Prostate gland (tissue), 2 donors: ENCODE results near the gene NCL. TPM values are rescaled to one million over a fixed set of nuclear protein-coding genes. Genes with fewer than 3 reads are reported as not detected.

Experiments used
- DNase-seq: peaks from one replicate; pipeline ENCODE4 v3.0.0-alpha.2; 2019; ENCODE audit warnings: low spot score
- H3K27ac ChIP-seq, 2 donors: fragments of 200-600 bp; sonication (generic); 2 replicates each; pipeline ENCODE4 v1.5.1; 2017 to 2019
- H3K27me3 ChIP-seq: fragments of 200-600 bp; sonication (generic); replicated peaks from 2 replicates; pipeline ENCODE4 v1.5.1; 2019; ENCODE audit not compliant: insufficient read depth
- H3K36me3 ChIP-seq, 2 donors: fragments of 200-600 bp; sonication (generic); 1 replicate in 1 of 2; 2 replicates in 1 of 2; pipeline versions ENCODE4 v1.5.1 to v1.8.1; 2017 to 2019
- H3K4me1 ChIP-seq: fragments of 200-600 bp; sonication (generic); replicated peaks from 2 replicates; pipeline ENCODE4 v1.5.1; 2019
- H3K4me3 ChIP-seq, 2 donors: fragments of 200-600 bp; sonication (generic); 2 replicates each; pipeline ENCODE4 v1.5.1; 2017 to 2019
- H3K9me3 ChIP-seq: fragments of 200-600 bp; sonication (generic); 2 replicates; pipeline ENCODE4 v1.5.1; 2017
- POLR2A ChIP-seq: fragments of 450-650 bp; IDR thresholded peaks from one replicate; pipeline ENCODE4 v1.6.1; 2016; ENCODE audit warnings: antibody characterized with exemption, mild to moderate bottlenecking
- POLR2AphosphoS5 ChIP-seq: sonication (generic); formaldehyde crosslinking; IDR thresholded peaks from one replicate; pipeline ENCODE4 v1.6.1; 2017; ENCODE audit warnings: antibody characterized with exemption
- WGBS: methylation state at CpG from one replicate; pipeline ENCODE4 v1.1.5; 2018; 5-methylcytosine and 5-hydroxymethylcytosine counted together
- intact Hi-C: fragments of 100-400 bp; cut with DNase I; formaldehyde crosslinking; loops from one replicate; pipeline ENCODE4 v1.14.2; 2022
- total RNA-seq, 2 donors: library from RNA; depleted of rRNA; stranded (reverse); fragments of >200 nt; gene quantifications; one replicate each; pipeline ENCODE4 v1.1.0, GENCODE V29; 2016
- TF ChIP-seq, protein P1 (sequence below), 4 experiments: fragments of 200-600 bp in 2 of 4; fragments of 450-650 bp in 2 of 4; sonication (generic) in 2 of 4; IDR thresholded peaks; 1 replicate in 3 of 4; 2 replicates in 1 of 4; pipeline ENCODE4 v1.5.1; 2016 to 2019; ENCODE audit warnings: antibody characterized with exemption in 4 of 4, mild to moderate bottlenecking in 2 of 4, moderate library complexity in 2 of 4

Gene NCL
- total RNA-seq, 2 donors from 2014 or later: 92.0 to 160 TPM

DNA sequence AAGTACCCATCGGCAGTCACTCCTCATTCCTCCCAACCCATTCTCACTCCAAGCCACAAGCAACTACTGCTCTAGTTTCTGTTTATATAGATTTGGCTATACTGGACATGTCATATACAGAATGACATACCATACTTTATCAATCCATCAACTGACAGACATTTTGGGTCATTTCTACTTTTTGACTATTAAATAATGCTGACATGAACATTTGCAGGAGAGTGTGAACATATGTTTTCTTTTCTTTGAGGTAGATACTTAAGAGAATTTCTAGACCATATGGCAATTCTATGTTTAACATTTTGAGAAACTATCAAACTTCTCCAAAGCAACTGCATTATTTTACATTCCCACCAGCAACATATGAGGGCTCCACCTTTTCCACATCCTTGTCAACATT, 33.4 kb upstream of the NCL start:
- WGBS: 63% methylated on average over 1 of the region's 1 CpG
- Histone ChIP-seq H3K27me3 (no peaks in the 10 kb centered on the region), H3K4me3 (no peak overlapping the region), H3K27ac (no peak overlapping the region), H3K9me3 (no peaks in the 10 kb centered on the region), H3K36me3 (no peaks in the 10 kb centered on the region), H3K4me1 (no peaks in the 10 kb centered on the region)
- TF ChIP-seq, protein P1, sequence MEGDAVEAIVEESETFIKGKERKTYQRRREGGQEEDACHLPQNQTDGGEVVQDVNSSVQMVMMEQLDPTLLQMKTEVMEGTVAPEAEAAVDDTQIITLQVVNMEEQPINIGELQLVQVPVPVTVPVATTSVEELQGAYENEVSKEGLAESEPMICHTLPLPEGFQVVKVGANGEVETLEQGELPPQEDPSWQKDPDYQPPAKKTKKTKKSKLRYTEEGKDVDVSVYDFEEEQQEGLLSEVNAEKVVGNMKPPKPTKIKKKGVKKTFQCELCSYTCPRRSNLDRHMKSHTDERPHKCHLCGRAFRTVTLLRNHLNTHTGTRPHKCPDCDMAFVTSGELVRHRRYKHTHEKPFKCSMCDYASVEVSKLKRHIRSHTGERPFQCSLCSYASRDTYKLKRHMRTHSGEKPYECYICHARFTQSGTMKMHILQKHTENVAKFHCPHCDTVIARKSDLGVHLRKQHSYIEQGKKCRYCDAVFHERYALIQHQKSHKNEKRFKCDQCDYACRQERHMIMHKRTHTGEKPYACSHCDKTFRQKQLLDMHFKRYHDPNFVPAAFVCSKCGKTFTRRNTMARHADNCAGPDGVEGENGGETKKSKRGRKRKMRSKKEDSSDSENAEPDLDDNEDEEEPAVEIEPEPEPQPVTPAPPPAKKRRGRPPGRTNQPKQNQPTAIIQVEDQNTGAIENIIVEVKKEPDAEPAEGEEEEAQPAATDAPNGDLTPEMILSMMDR (IDR thresholded peaks at IDR 0.05): no peak
- TF ChIP-seq POLR2A (no peak), POLR2AphosphoS5 (no peak)
- no peak for DNase-seq
- intact Hi-C loops: no loop called here

DNA sequence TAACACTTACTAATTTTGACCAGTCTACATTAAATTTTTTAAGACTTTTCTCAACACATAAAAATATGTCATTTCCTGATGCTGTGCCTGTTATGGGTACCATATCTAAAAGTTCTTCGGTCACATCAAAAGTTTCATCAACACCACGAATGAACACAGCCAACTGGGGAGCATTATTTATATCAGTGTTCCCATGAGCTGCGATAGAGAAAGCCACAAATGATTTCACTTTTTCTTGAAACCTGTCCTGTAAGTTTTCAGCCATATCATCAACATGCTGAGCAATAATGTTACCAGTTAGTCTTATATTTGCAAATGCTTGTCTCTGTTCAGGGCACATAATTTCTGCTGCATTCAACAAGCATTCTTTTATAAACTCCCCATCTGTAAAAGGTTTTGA, 30.4 kb upstream of the NCL start:
- H3K27ac ChIP-seq: no peak overlapping the region
- DNase-seq: no peak
- H3K4me3 ChIP-seq: no peak overlapping the region
- no peaks in the 10 kb centered on the region for H3K36me3 ChIP-seq
- H3K9me3 ChIP-seq: no peaks in the 10 kb centered on the region
- H3K27me3 ChIP-seq: no peaks in the 10 kb centered on the region
- no peak for TF ChIP-seq POLR2AphosphoS5
- TF ChIP-seq, protein P1 (IDR thresholded peaks at IDR 0.05): no peak
- TF ChIP-seq POLR2A: no peak
- intact Hi-C loops: no loop called here
- 80% methylated on average over 3 of the region's 3 CpGs for WGBS
- H3K4me1 ChIP-seq: no peaks in the 10 kb centered on the region

- no peaks in the 10 kb centered on the region for H3K4me1 ChIP-seq
- no peak overlapping the region for H3K27ac ChIP-seq
- WGBS: 88% methylated on average over 7 of the region's 7 CpGs
- no peak for DNase-seq
- no peaks in the 10 kb centered on the region for H3K36me3 ChIP-seq
- no peak overlapping the region for H3K4me3 ChIP-seq
- TF ChIP-seq, protein P1 (IDR thresholded peaks at IDR 0.05): no peak
- TF ChIP-seq POLR2AphosphoS5 (no peak), POLR2A (no peak)
- H3K27me3 ChIP-seq: no peaks in the 10 kb centered on the region
- no peaks in the 10 kb centered on the region for H3K9me3 ChIP-seq
- intact Hi-C loops: no loop called here
These were observed 26.5 kb upstream of the NCL start for GRCh38 chr2:231490801-231491200.

DNA sequence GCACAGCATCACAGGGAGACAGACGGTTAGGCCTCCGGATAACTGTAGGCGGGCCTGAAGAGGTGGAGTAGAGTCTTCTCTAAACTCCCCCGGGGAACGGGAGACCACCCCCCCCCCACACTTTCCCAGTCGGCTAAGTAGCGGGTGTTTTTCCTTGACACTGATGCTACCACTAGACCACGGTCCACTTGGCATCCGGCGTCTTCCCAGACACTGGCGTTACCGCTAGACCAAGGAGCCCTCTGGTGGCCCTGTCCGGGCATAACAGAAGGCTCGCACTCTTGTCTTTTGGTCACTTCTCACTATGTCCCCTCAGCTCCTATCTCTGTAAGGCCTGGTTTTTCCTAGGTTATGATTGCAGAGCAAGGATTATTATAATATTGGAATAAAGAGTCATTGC, 25.7 kb upstream of the NCL start:
- TF ChIP-seq POLR2A (no peak), POLR2AphosphoS5 (no peak)
- TF ChIP-seq, protein P1 (IDR thresholded peaks at IDR 0.05): no peak
- no peak overlapping the region for H3K27ac ChIP-seq
- 92% methylated on average over 14 of the region's 14 CpGs for WGBS
- no peaks in the 10 kb centered on the region for H3K36me3 ChIP-seq
- no peaks in the 10 kb centered on the region for H3K4me1 ChIP-seq
- no peak for DNase-seq
- H3K27me3 ChIP-seq: no peaks in the 10 kb centered on the region
- intact Hi-C loops: no loop called here
- no peak overlapping the region for H3K4me3 ChIP-seq
- no peaks in the 10 kb centered on the region for H3K9me3 ChIP-seq

DNA sequence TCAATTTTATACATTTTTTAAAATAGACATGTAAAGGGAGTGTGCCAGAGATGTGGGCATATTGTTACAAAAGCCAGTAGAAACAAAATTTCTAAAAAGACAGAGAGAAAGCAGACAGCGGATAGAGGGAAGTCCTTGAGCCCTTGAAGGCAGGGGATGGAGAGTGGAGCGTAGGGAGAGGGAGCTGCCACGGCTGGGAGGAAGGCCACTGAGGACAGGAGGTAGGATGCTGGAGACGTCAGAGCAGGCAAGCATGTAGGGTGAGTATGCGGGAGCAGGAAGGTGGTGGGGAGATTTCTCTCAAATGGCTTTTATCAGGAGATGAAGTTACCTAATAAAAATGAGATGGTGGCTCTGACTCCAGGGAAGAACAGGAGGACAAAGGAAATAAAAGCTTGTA, 24.0 kb upstream of the NCL start:
- Histone ChIP-seq H3K27me3 (no peaks in the 10 kb centered on the region), H3K36me3 (no peaks in the 10 kb centered on the region), H3K4me1 (no peaks in the 10 kb centered on the region), H3K27ac (no peak overlapping the region), H3K9me3 (no peaks in the 10 kb centered on the region), H3K4me3 (no peak overlapping the region)
- DNase-seq: no peak
- intact Hi-C loops: no loop called here
- WGBS: 76% methylated on average over 5 of the region's 5 CpGs
- TF ChIP-seq, protein P1 (IDR thresholded peaks at IDR 0.05): no peak
- TF ChIP-seq POLR2AphosphoS5: no peak
- TF ChIP-seq POLR2A: no peak
